ENCODE data around the gene NCKAP5. TPM values are rescaled to one million over a fixed set of nuclear protein-coding genes. Genes with fewer than 3 reads are reported as not detected.

Gene NCKAP5
- total RNA-seq, 3 donors from 2014 or later (not counting 1 experiment from before 2014, with no cell fraction given) = 0.12 to 0.20 TPM; not detected in 1

- H3K27ac ChIP-seq (ENCODE audit: low read length) = no peak overlapping the region
- Mint-ChIP-seq H3K27me3 (ENCODE audit: low read depth in 2 of 2) (no peaks in the 10 kb centered on the region), H3K27ac (no peak overlapping the region), H3K4me1 (no peaks in the 10 kb centered on the region), H3K4me3 (no peak overlapping the region), H3K36me3 (no peaks in the 10 kb centered on the region), H3K9me3 (peaks cover 6 to 8% of the 10 kb centered on the region in 2 donors)
- no peaks in the 10 kb centered on the region for H3K9me3 ChIP-seq (ENCODE audit: control insufficient read depth, insufficient read depth, low read length)
- no peak for ATAC-seq
- no peaks in the 10 kb centered on the region for H3K27me3 ChIP-seq (ENCODE audit: control insufficient read depth, insufficient read depth, low read length)
- DNase-seq = no peak
- no peaks in the 10 kb centered on the region for H3K36me3 ChIP-seq (ENCODE audit: control insufficient read depth, insufficient read depth, low read length)
- H3K4me1 ChIP-seq (ENCODE audit: control insufficient read depth, insufficient read depth, low read length) = no peaks in the 10 kb centered on the region
- no peak overlapping the region for H3K4me3 ChIP-seq (ENCODE audit: low read length)
- intact Hi-C loops (cut with micrococcal nuclease) = no loop called here
- no peak for TF ChIP-seq CTCF (IDR thresholded peaks at IDR 0.05)
These were observed 85.1 kb downstream of the NCKAP5 start for GRCh38 chr2:133483181-133483580.

- Mint-ChIP-seq H3K9me3 (peaks cover 3 to 5% of the 10 kb centered on the region in 2 donors), H3K4me3 (no peak overlapping the region), H3K27ac (no peak overlapping the region), H3K27me3 (ENCODE audit: low read depth in 2 of 2) (no peaks in the 10 kb centered on the region), H3K4me1 (no peaks in the 10 kb centered on the region), H3K36me3 (no peaks in the 10 kb centered on the region)
- Histone ChIP-seq H3K4me3 (ENCODE audit: low read length) (no peak overlapping the region), H3K27ac (ENCODE audit: low read length) (no peak overlapping the region), H3K4me1 (ENCODE audit: control insufficient read depth, insufficient read depth, low read length) (no peaks in the 10 kb centered on the region), H3K36me3 (ENCODE audit: control insufficient read depth, insufficient read depth, low read length) (no peaks in the 10 kb centered on the region), H3K9me3 (ENCODE audit: control insufficient read depth, insufficient read depth, low read length) (no peaks in the 10 kb centered on the region), H3K27me3 (ENCODE audit: control insufficient read depth, insufficient read depth, low read length) (no peaks in the 10 kb centered on the region)
- TF ChIP-seq CTCF (IDR thresholded peaks at IDR 0.05) = no peak
- DNase-seq = no peak
- WGBS (ENCODE audit: insufficient coverage) = 85% methylated on average over 6 of the region's 7 CpGs
- no peak for ATAC-seq
- intact Hi-C loops (cut with micrococcal nuclease) = no loop called here
These were observed 87.4 kb downstream of the NCKAP5 start for GRCh38 chr2:133480707-133481429.

- Histone ChIP-seq H3K4me3 (ENCODE audit: low read length) (no peak overlapping the region), H3K27ac (ENCODE audit: low read length) (no peak overlapping the region), H3K27me3 (ENCODE audit: control insufficient read depth, insufficient read depth, low read length) (no peaks in the 10 kb centered on the region), H3K9me3 (ENCODE audit: control insufficient read depth, insufficient read depth, low read length) (no peaks in the 10 kb centered on the region), H3K36me3 (ENCODE audit: control insufficient read depth, insufficient read depth, low read length) (no peaks in the 10 kb centered on the region), H3K4me1 (ENCODE audit: control insufficient read depth, insufficient read depth, low read length) (no peaks in the 10 kb centered on the region)
- no peak for DNase-seq
- H3K9me3 Mint-ChIP-seq = peaks cover 4 to 5% of the 10 kb centered on the region in 2 donors
- no peak overlapping the region for H3K27ac Mint-ChIP-seq
- intact Hi-C loops (cut with micrococcal nuclease) = no loop called here
- no peaks in the 10 kb centered on the region for H3K36me3 Mint-ChIP-seq
- no peaks in the 10 kb centered on the region for H3K27me3 Mint-ChIP-seq (ENCODE audit: low read depth in 2 of 2)
- TF ChIP-seq CTCF (IDR thresholded peaks at IDR 0.05) = no peak
- H3K4me1 Mint-ChIP-seq = no peaks in the 10 kb centered on the region
- H3K4me3 Mint-ChIP-seq = no peak overlapping the region
- ATAC-seq = no peak
These were observed 90.7 kb downstream of the NCKAP5 start for GRCh38 chr2:133477616-133477990.
